ENCODE data around the gene PDE2A. TPM values are rescaled to one million over a fixed set of nuclear protein-coding genes. Genes with fewer than 3 reads are reported as not detected.

The PDE2A gene
- total RNA-seq, 1 donor = 0.36 TPM

DNA sequence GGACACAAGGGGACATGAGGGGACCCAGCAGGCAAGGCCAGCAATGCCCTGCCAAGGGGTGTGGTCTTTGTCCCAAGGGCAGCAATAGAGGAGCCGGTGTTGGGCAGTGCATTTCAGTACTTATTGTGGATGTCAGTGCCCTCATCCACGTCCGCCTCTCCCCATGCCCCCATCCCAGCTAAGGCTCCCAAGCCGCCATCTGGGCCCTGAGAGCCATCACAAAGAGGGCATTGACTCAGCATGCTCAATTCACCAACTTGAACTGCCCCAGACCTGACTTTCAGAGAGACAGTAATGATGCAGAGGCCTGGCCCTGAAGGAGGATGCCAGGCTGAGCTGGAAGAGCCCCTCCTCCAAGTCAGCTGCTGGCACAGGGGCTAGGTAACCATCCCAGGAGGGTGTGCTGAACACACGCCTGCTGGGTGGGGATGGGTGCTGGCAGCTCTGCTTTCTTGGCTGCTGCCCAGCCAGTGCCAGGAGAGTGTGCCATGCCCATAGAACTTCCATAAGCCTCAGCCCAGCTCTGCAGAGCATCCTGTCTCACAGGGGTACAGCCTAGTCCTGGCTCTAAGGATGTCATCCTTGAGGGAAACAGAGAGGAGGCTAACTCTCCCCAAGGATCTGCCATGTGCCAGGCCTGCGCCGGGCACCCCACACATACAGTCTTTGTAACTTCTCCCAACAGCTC is 46.5 kb downstream of the PDE2A start:
- Histone ChIP-seq H3K36me3 (ENCODE audit: insufficient read depth, low read length) (no peaks in the 10 kb centered on the region), H3K4me3 (ENCODE audit: insufficient read depth, low read length) (no peak overlapping the region), H4K20me1 (ENCODE audit: insufficient read depth, low read length) (no peaks in the 10 kb centered on the region), H2AFZ (ENCODE audit: low read length) (no peak overlapping the region), H3K4me2 (ENCODE audit: insufficient read depth, low read length) (no peak overlapping the region), H3K79me2 (ENCODE audit: insufficient read depth, low read length) (no peaks in the 10 kb centered on the region), H3K27me3 (ENCODE audit: insufficient read depth, low read length) (peaks cover 9% of the 10 kb centered on the region), H3K4me1 (ENCODE audit: insufficient read depth, low read length) (no peaks in the 10 kb centered on the region), H3K9me3 (ENCODE audit: low read depth, low read length) (no peaks in the 10 kb centered on the region), H3K27ac (ENCODE audit: low read depth, low read length) (no peak overlapping the region)
- TF ChIP-seq, protein P1, sequence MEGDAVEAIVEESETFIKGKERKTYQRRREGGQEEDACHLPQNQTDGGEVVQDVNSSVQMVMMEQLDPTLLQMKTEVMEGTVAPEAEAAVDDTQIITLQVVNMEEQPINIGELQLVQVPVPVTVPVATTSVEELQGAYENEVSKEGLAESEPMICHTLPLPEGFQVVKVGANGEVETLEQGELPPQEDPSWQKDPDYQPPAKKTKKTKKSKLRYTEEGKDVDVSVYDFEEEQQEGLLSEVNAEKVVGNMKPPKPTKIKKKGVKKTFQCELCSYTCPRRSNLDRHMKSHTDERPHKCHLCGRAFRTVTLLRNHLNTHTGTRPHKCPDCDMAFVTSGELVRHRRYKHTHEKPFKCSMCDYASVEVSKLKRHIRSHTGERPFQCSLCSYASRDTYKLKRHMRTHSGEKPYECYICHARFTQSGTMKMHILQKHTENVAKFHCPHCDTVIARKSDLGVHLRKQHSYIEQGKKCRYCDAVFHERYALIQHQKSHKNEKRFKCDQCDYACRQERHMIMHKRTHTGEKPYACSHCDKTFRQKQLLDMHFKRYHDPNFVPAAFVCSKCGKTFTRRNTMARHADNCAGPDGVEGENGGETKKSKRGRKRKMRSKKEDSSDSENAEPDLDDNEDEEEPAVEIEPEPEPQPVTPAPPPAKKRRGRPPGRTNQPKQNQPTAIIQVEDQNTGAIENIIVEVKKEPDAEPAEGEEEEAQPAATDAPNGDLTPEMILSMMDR (IDR thresholded peaks at IDR 0.05; ENCODE audit: extremely low read depth, low read depth, low read length) = no peak
- DNase-seq (ENCODE audit: insufficient read length, low spot score, missing footprints) = no peak

DNA sequence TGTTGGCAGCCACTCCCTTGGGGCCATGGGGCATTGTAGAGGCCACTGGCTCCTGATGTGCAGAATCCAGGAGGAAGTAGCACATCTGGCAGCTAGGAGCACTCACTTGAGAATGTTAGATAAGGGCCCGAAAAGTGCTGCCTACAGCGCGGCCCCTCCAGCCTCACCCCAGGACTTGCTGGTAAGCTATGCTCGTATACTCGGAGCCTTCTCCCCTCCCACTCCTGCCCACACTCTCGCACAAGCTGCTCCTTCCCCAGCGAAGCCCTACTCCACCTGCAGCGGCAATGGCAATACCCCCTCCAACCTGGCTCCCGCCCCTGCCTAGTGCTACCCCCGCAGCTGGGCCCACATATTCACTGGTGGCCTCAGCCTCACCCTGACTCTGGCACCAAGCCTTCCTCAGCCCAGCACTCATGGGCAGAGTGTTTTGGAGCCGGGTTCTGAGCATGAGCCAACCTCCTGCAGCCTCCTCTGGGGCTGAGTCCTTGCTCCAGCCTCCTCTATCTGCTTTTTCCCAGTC is 47.7 kb downstream of the PDE2A start:
- TF ChIP-seq, protein P1 (IDR thresholded peaks at IDR 0.05; ENCODE audit: extremely low read depth, low read depth, low read length) = no peak
- no peaks in the 10 kb centered on the region for H3K9me3 ChIP-seq (ENCODE audit: low read depth, low read length)
- H3K79me2 ChIP-seq (ENCODE audit: insufficient read depth, low read length) = no peaks in the 10 kb centered on the region
- peaks cover 18% of the 10 kb centered on the region for H3K27me3 ChIP-seq (ENCODE audit: insufficient read depth, low read length)
- no peak overlapping the region for H2AFZ ChIP-seq (ENCODE audit: low read length)
- H3K27ac ChIP-seq (ENCODE audit: low read depth, low read length) = no peak overlapping the region
- no peaks in the 10 kb centered on the region for H4K20me1 ChIP-seq (ENCODE audit: insufficient read depth, low read length)
- H3K4me2 ChIP-seq (ENCODE audit: insufficient read depth, low read length) = no peak overlapping the region
- no peaks in the 10 kb centered on the region for H3K4me1 ChIP-seq (ENCODE audit: insufficient read depth, low read length)
- no peak overlapping the region for H3K4me3 ChIP-seq (ENCODE audit: insufficient read depth, low read length)
- no peaks in the 10 kb centered on the region for H3K36me3 ChIP-seq (ENCODE audit: insufficient read depth, low read length)
- DNase-seq (ENCODE audit: insufficient read length, low spot score, missing footprints) = no peak

DNA sequence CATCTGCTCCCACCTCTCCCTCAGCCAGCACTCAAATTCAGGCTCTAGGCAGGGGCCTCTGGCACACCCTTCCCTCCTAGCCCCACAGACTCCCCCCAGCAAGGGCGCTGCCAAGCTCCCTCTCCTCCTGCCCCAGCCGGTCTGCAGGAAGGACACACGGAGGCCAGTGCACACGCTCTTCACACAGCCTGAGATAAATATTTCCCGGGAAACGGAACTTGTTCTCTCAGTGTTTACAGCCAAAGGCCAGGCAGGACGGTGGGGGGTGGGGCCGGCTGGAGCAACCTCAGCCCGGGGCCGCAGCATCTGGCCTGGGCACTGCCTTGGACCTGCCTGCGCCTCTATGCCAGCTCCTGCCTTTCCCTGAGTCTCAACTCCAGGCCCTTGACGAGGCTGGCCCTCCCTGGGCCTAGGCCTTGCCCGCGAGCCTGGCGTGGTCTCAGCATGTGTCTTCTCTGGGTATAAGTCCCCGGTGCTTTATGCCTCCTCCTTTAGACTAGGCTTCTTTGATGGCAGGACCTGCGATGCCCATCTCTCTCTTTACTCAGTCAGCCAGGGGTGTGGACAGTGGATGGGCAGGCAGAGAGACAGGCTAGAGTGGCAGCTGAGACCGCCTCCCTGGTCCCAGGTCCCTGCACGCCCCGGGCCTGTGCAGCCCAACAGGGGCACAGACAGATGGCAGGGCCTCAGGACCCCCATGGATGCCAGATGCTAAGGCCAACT is 48.4 kb downstream of the PDE2A start:
- no peaks in the 10 kb centered on the region for H3K4me1 ChIP-seq (ENCODE audit: insufficient read depth, low read length)
- no peaks in the 10 kb centered on the region for H4K20me1 ChIP-seq (ENCODE audit: insufficient read depth, low read length)
- H3K79me2 ChIP-seq (ENCODE audit: insufficient read depth, low read length) = no peaks in the 10 kb centered on the region
- no peak overlapping the region for H3K4me3 ChIP-seq (ENCODE audit: insufficient read depth, low read length)
- DNase-seq (ENCODE audit: insufficient read length, low spot score, missing footprints) = no peak
- TF ChIP-seq, protein P1 (IDR thresholded peaks at IDR 0.05; ENCODE audit: extremely low read depth, low read depth, low read length) = no peak
- peaks cover 22% of the 10 kb centered on the region for H3K27me3 ChIP-seq (ENCODE audit: insufficient read depth, low read length)
- H3K36me3 ChIP-seq (ENCODE audit: insufficient read depth, low read length) = no peaks in the 10 kb centered on the region
- H2AFZ ChIP-seq (ENCODE audit: low read length) = no peak overlapping the region
- H3K4me2 ChIP-seq (ENCODE audit: insufficient read depth, low read length) = no peak overlapping the region
- no peak overlapping the region for H3K27ac ChIP-seq (ENCODE audit: low read depth, low read length)
- no peaks in the 10 kb centered on the region for H3K9me3 ChIP-seq (ENCODE audit: low read depth, low read length)
